Ovary (tissue), 3 donors: Measurements from ENCODE around the gene TAGLN2.

Experiments
- CTCF ChIP-seq, 3 donors: fragments of 450-650 bp in 2 of 3; fragments of 200-600 bp in 1 of 3; IDR thresholded peaks; one replicate each; pipeline versions ENCODE4 v1.5.1 to v1.8.0; 2016 to 2022; ENCODE audit warnings: antibody characterized with exemption in 3 of 3, mild to moderate bottlenecking in 1 of 3
- POLR2A ChIP-seq: fragments of 450-650 bp; IDR thresholded peaks from one replicate; pipeline ENCODE4 v1.6.1; 2017; ENCODE audit warnings: antibody characterized with exemption, mild to moderate bottlenecking, moderate library complexity
- donor health status: DM: no; HTN: no; CAD: no.

GRCh38 chr1:159902541-159902940, 22.8 kb downstream of the TAGLN2 start:
- TF ChIP-seq POLR2A (no peak), CTCF (IDR thresholded peaks at IDR 0.05) (no peak)
